GM21360 (cell line): ENCODE results near the gene TCF7L2.
"Not testable (repeated sequence)": the region's sequence is repeated elsewhere in the genome, so short reads cannot be mapped to it uniquely, and the experiment has no call there.

Source experiments
- ATAC-seq: cut with Tn5 transposase; IDR thresholded peaks from one replicate; pipeline ENCODE4 v1.9.1; 2021; ENCODE audit warnings: mild to moderate bottlenecking, moderate library complexity; ENCODE audit not compliant: unreplicated experiment

Gene TCF7L2

DNA sequence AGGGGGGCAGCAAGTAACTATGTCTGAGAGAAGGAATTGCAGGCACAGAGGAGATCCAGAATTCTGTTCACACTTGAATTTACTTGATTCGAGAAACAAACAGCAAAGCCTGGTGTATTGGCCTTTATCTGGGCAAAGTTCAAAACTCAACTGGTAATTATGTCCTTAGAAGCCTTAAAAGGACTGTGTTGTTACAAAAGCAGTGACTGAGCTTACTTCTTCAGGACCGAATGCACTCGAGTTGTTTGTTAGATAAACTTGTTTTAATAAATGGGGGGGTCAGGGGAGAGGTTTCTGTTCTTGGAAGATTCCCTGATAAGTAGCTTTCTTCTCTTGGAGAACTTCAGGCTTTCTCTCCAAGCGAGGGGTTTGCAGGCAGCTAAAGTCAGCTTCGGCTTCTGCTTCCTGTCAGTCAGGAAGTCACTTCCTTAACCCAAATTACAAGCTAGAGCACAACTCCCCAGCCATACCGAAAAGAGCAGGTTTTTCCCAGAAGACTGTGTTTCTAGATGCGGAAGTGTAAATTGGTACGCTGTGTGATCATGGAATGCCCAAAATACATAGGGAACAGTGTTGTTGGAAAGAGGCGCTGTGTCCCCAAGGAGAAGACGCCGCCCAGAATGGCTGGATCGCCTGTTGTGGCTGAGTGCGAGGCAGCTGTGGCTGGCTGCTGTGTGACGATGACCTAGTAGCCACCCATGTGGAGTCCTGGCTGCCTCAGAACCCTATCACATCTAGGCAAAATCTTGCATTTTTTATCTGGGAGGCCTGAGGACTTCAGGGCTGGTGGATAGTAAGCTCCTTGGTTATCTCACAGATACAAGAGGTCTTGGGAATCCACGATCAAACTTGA is 110.4 kb downstream of the TCF7L2 start:
- no peak for ATAC-seq

DNA sequence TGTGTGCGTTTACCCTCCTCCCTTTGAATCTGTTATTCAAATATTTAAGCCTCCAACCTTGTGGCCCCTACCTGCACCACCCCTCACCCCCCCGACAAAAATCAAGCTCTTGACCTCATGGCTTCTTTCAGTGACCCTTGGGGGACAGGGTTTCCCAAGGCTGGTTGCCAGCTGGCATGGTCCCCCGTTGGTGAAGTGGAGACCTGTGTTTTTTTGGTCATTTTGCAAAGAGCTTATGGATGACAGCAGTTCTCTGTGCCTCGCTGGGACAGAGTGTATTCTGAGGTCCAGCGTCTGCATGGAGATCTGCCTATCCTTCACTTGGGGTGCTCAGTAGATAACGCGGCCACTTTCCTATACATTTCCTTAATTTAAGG is 111.0 kb downstream of the TCF7L2 start:
- no peak for ATAC-seq

DNA sequence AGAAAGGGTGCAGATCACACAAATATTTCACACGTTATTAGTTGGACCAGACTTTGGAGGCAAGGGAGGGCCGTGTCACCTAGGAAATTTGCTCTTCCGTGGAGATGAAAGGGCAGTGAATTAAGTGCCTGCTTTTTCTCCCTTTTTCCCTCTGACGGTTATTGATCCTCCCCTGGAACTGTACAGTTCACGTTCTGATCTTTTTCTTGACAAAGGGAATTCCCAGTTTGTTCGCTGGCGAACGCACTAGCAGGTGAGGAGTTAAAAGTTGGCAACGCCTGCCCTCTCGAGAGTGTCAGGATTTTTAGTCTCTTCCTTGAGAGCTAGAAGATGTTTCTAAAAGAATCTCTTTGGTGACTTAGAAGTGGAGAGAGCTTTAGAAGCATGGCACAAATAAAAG is 111.5 kb downstream of the TCF7L2 start:
- no peak for ATAC-seq

DNA sequence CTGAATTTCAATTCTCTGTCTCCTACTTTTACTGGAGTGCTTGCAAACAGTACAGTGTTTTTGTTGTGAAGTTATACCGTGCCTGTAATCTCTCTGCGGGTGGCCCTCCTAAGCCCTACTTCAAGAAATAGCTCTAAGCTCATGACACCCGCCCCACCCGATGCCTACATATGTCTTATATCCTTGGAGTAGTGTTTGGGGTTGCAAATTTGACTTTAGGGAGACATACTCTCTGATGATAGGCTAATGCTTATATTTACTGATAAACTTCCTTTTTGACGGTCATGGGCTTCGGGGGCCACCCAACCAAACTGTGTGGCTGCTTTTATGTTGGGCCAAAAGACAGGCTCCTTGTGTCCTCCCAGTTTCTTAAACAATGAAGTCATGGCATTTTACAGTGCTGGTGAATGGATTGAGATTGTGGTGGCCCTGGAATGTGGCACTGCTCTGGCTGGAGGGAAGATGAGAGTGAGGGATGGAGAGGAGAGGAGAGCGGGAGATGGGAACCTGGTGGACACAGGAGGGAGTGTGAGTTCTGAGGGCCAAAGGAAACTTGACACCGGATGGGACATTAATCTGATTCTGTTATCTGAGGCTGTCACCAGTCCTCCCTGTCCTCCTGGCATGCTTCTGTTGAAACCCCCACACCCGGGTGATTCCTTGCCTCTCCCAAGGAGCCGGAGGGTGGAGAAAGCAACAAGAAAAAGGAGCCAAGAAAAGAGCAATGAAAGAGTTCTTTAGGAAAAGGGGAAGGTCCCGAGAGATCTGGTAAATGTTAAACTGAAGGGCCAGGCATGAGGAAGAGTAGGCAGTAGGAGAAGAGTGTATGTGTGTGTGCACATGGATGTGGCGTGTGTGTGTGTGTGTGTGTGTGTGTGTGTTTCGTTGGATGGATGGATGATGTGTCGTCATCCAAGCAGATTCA is 113.3 kb downstream of the TCF7L2 start:
- ATAC-seq = no peak

DNA sequence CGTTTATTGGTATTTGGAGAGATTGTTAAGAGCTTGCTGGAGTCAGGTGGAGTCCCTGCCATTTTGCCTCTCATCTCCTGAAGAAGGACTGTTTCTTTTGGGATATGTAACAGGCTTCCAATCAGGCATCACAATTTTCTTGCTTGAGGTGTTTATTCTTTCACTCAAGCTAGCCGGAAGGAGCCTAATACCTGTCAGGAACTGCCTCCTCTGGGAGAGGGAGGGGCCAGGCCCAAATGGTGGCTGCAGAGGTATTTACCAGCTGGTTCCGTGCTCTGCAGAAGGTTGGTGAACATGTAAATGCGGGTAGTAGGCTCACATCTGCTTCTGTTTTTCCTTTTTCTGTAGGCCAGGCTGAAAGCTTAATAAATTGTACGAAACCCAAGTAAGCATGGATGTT is 114.0 kb downstream of the TCF7L2 start:
- no peak for ATAC-seq

DNA sequence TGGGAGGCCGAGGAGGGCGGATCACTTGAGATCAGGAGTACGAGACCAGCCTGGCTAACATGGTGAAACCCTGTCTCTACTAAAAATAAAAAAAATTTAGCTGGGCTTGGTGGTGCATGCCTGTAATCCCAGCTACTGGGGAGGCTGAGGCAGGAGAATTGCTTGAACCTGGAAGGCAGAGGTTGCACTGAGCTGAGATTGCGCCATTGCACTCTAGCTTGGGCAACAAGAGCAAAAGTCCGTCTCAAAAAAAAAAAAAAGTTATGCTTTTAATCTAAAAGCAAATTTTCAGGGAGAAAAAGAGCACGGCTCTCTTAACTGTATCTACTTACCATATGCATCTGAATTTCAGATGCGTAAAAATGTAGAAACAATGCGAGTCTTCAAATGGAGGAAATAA is 116.1 kb downstream of the TCF7L2 start:
- not testable (repeated sequence) for ATAC-seq

DNA sequence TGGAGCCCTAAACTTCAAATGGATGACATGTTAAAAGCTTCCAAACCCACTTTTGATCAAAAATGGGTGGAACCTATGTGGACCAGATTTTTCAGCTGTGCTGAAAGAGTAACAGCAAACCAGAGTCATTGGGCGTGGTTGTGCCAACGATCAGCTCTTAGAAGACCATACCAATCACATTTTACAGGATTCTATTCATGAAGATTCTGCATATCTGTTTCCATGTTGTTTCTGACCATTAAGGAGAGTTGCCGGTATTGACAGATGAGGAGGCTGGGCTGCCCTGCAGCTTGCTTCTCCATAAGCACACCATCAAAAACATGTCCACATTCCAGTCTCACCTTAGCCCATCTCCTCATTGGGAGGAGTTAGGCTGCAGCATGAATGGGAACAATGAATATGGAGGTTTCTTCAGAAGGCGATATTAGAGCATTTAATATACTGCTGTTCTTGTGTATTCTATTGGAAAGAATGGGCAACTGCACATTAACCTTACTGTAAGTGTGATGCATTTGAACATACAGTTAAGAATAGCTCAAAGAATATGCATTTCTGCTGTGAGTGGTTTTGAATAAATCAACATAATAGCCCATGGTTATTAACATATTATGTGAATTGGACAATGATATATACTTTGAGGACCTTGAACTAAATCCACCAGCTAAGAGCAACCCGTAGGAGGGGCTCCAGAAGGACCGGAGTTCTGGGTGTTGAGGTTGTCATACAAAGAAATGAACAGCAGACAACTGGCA is 116.7 kb downstream of the TCF7L2 start:
- no peak for ATAC-seq

DNA sequence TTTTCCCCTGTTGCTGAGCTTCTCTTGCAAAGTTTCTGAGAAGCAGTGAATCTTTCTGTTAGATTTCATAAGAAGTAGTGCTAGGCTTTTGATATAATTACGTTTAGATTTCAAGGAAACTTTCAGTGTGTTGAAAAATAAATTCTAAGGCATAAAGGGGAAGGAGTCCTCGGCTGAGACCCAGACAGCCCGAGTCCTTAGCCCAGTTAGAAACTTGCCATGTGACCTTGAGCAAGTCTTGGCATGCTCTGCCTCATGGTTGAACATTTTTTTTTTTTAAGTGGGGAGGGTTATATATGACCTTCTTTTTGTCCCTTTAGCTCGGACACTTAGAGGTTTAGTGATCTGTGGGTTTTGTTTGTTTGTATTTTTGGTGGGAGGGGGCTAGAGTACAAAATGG is 117.5 kb downstream of the TCF7L2 start:
- ATAC-seq = no peak

DNA sequence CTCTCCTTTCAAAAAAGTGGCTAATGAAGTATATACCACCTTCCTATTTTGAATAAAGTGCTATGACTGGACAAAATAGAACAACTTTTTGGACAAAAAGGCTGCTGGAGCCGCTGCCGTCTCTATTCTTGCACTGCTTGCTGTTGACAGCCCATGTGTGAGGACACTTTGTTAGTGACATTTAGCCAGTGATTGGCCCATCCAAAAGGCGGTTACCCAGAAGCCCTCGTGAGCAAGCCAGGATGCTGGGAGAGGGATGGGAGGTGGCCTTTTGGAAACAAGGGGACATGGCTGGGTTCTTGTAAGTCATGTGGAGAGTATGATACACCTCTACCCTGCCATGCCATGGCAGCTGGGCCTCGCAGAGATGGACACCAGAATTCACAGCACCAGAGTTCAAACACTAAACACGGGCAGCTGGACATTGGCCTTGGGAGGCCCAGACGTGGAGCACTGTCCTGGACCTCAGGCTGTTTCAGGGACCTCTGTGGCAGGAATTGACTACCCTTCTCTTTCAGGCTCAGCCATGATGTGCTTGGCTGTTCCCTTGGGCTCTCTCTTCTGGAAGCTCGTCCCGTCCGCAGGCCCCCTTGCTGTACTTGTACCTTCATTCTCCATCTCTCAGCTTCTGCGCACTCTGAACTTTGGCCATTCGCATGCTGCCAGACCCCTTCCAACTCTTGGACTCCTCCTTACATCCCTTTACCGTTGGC is 118.3 kb downstream of the TCF7L2 start:
- ATAC-seq = no peak

DNA sequence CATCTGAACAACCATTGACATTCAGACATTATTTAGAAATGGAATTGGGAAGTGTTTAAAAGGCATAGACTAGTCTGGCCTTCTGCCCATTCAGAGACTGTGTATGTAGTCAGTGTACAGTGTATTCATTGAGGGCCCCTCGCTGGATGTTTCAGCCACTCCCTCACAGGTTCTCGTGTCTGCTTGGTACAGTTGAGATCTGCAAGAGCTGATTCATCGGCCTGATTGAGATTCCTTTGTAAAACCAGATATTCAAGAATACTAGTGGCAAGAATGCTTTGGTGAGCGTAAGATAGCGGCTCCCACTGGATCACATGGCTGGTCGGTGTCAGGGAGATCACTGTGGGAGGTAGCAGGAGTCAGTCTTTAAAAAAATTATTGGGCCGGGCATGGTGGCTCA is 119.5 kb downstream of the TCF7L2 start:
- no peak for ATAC-seq

DNA sequence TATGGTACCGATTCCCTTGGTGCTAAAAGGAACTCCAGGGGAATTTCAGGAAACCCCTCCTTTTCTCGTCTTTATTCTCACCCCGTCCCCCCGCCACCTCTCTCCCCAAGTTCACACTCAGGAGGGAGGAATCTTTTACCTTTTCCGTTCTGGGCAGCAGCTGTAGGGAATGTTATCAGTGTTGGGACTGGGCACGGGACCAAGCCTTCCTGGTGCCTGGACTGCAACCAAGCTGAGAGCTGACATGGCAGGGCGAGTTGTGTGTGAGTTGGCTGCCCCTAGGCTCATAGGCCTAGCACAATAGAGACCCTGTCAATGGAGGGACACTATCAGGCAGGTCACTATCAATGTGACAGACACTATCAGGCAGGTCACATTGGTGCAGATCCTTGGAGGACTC is 121.4 kb downstream of the TCF7L2 start:
- no peak for ATAC-seq

DNA sequence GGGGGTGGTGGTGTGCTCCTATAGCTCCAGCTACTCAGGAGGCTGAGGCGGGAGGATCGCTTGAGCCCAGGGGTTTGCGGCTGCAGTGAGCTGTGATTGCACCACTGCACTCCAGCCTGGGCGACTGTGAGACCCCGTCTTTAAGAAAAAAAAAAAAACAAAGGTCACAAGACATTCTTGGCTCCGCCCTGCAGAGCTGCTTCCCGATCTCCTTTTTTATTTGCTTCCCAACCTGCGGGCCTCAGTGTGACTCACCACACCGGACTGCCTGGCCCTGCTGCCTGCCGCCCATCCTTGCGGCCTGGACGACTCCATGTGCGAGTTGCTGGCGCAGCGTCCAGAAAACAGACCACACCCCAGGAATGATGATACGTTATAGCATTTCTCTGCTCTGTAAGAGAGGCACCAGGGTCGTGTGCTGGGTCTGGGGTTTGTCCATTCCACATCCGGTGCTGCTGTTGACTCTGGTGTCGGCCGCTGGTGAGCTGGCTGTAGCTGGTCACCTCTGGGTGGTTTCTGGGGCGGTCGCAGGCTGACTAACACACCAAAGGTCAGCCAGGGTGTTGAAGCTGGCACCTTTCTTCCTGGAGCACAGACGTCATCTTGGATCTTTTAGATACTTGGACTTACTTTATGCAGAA is 123.6 kb downstream of the TCF7L2 start:
- ATAC-seq = no peak

DNA sequence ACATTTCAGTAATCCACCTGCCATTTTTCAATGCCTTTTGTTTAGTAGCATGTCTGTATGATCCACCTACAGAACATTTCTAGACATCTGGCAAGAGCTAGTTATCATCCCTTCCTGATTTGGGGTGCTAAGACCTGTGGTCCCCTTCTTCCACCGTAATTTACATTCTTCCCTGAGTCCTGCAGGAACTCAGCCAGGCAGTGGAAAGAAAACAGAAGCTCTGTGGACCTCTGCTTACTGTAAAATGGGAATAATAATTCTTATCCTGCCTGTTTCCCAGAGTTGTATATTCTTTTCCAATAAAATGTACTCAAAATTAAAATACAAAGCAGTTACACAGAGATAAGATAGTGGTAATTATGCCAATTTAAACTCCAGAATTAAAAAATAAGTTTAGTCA is 126.9 kb downstream of the TCF7L2 start:
- ATAC-seq = no peak

DNA sequence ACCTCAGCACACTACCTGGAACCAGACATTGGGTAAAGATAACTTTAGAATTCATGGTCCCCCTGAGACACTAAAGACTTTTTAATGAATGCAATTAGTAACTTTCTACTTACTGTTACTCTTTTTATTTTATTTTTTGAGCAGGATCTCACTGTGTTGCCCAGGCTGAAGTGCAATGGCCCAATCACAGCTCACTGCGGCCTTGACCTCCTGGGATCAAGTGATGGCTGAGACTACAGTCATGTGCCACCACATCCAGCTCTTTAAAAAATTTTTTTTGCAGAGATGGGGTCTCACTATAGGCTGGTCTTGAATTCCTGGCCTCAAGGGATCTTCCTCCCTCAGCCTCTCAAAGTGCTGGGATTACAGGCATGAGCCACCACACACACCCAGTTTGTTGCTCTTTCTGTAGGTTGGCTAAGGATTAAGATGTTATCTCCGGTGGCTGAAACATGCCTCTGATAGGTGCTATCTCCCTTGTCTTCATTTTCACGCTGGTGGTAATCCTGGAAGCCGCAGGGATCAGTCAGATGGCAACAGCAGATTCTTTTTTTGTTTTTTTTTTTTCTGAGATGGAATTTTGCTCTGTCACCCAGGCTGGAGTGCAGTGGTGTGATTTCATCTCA is 128.3 kb downstream of the TCF7L2 start:
- no peak for ATAC-seq

DNA sequence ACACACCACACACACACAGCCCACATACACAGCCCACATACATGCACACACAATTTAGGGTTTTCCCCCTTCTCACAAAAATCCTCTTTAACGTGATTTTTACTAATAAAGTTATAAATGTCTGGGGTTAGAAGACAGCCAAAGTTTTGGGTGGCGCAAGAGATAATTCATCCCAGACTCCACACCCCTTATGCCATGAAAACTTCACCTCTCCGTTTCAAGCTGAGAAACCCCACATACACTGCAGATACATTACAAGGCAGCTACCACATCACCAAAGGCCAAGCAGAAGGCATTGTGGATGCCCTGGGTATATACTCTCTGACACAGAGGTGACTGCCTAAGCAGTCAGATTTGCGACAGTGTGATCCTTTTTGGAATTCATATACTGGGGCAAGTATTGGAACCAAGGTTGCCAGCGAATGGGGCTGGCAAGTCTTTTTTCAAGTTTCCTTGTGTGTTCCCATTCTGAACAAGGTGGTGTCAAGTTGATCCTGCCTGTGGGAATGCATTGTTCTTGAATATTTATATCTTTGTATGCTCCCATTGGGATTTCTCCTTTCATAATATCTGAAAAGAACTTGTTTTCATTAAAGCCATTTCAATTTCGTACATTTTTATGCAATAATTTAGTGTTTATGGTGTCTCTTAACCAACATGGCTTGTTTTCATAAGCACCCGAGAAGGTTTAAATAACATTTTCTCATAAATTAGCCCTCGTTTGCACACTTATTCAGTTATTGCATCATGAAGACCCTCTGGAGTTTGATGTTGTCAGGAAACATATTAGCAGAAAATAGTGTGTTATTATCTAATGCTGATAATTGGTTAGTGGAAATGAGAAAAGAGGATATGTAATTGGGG is 130.2 kb downstream of the TCF7L2 start:
- no peak for ATAC-seq

DNA sequence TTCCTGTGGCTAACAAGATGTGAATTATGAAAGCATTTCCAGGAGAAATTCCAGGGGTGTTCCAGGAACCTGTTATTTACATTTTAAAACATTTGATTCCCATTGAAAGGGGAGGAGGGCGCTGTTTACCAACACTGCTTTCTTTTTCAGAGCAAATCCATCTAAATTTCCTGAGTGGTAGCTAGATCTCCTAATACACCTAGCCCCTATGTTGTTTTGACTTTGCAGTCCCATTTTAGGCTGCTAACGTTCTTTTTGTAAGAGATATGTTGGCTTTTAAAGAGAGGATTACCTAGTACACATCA is 130.8 kb downstream of the TCF7L2 start:
- ATAC-seq = no peak

DNA sequence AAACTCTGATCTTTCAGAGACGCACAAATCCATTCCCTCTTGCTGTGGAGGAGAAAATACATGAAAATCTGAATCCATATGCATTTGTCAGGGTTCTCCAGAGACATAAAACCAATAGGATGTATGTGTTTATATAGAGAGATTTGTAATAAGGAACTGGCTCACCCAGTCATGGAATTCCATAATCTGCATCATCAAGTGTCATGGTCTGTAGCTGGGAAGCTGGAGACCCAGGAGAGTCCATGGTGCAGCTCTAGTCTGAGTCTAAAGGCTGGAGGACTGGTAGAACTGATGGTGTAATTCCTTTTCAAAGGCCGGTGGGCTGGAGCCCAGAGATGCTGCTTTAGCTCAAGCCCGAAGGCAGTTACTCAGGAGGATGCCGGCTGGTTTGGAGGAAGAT is 134.0 kb downstream of the TCF7L2 start:
- ATAC-seq = no peak

DNA sequence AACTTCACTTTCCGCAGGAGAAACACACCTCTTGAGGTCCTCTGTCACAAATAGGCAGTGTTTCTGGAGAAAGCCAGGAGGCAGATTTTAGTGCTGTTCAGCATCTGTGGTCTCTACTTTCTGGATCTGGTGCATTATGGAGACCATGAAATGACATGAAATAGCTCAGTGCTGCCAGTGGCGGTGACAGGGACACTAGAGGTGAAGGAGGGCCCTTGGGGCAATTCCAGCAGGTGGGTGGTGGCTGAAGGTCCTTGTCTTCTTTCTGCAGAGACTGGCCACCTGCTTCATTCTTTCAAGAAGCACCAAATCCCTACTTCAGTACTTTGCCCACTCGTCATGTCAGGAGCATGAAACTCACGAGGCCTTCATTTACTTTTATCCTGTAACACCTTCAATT is 135.7 kb downstream of the TCF7L2 start:
- no peak for ATAC-seq

DNA sequence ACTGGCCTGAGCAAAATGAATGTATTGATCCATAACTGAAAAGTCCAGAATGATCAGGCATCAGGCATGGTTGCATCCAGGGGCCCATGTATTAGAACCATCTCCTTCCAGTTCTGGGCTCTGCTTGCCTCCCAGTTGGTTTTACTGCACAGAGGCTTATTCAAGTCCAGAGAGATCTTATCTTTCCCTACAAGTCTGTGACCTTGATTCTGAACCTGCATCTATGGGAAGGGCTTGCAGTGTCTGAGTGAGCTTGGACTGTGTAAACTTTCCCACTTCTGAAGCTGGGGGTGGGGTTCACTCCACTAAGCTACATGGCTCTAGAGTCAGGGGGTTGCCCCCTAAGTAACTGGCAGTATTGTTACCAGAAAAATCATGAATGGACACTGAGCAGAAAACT is 136.2 kb downstream of the TCF7L2 start:
- no peak for ATAC-seq
